AG09309 (cell line): ENCODE measurements around the gene ACAA2.

ENCODE experiments used
- DNase-seq: peaks from one replicate; pipeline ENCODE4 v3.0.0-alpha.2; 2010; ENCODE audit warnings: low read depth
- H3K4me3 ChIP-seq: 2 replicates; pipeline ENCODE4 v1.5.1; 2011; ENCODE audit warnings: mild to moderate bottlenecking, low read depth, low read length, moderate library complexity; ENCODE audit not compliant: control insufficient read depth
- TF ChIP-seq, protein P1 (sequence below): IDR thresholded peaks from 2 replicates; pipeline ENCODE4 v1.5.1; 2011; ENCODE audit warnings: mild to moderate bottlenecking, low read depth, low read length, inconsistent platforms; ENCODE audit not compliant: insufficient read depth, control insufficient read depth; ENCODE audit errors: missing control alignments

Gene ACAA2

GRCh38 chr18:49767111-49768050, 46.0 kb downstream of the ACAA2 start:
- TF ChIP-seq, protein P1, sequence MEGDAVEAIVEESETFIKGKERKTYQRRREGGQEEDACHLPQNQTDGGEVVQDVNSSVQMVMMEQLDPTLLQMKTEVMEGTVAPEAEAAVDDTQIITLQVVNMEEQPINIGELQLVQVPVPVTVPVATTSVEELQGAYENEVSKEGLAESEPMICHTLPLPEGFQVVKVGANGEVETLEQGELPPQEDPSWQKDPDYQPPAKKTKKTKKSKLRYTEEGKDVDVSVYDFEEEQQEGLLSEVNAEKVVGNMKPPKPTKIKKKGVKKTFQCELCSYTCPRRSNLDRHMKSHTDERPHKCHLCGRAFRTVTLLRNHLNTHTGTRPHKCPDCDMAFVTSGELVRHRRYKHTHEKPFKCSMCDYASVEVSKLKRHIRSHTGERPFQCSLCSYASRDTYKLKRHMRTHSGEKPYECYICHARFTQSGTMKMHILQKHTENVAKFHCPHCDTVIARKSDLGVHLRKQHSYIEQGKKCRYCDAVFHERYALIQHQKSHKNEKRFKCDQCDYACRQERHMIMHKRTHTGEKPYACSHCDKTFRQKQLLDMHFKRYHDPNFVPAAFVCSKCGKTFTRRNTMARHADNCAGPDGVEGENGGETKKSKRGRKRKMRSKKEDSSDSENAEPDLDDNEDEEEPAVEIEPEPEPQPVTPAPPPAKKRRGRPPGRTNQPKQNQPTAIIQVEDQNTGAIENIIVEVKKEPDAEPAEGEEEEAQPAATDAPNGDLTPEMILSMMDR: no peak
- H3K4me3 ChIP-seq: no peak overlapping the region
- no peak for DNase-seq

GRCh38 chr18:49766646-49767045, 46.7 kb downstream of the ACAA2 start:
- no peak for DNase-seq
- TF ChIP-seq, protein P1: no peak
- H3K4me3 ChIP-seq: no peak overlapping the region

DNA sequence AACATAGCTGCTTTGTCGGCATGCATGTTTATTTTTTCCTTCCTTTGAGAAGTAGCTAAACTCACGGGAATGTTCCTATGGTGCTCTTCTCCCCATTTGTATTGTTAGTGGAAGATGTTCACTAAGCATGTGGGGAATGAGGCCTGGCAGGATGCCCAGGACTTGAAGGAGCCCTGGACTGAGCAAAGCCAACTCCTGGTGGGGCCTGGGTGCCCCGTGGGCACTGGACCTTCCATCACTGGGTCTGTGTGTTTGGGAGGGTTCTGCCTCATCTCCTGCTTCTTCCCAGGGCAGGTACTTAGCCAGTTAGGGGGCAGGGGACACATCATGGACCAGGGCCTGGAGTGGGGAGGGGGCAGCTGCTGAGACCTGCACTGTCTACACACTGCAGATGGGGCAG, 49.3 kb downstream of the ACAA2 start:
- DNase-seq: no peak
- H3K4me3 ChIP-seq: no peak overlapping the region
- TF ChIP-seq, protein P1: no peak

DNA sequence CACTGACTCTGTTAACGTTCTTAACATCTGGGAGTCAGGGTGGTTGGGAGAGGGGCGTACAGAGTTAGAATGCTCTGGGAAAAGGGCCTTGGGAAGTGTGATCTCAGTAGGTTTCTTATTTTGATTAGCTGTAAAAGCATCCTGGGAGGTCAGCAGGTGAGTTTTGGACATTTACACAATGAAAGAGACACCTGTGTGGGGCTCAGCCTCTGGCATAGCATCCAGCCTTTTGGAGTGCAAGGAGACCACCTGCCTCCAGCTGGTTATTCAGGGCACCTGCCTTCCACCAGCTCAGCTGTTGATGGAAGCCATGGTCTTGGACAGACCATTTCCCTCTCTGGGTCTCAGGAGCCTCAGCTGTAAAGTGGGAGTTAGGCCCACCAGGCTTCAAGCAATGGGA, 49.7 kb downstream of the ACAA2 start:
- H3K4me3 ChIP-seq: no peak overlapping the region
- DNase-seq: no peak
- TF ChIP-seq, protein P1: no peak

DNA sequence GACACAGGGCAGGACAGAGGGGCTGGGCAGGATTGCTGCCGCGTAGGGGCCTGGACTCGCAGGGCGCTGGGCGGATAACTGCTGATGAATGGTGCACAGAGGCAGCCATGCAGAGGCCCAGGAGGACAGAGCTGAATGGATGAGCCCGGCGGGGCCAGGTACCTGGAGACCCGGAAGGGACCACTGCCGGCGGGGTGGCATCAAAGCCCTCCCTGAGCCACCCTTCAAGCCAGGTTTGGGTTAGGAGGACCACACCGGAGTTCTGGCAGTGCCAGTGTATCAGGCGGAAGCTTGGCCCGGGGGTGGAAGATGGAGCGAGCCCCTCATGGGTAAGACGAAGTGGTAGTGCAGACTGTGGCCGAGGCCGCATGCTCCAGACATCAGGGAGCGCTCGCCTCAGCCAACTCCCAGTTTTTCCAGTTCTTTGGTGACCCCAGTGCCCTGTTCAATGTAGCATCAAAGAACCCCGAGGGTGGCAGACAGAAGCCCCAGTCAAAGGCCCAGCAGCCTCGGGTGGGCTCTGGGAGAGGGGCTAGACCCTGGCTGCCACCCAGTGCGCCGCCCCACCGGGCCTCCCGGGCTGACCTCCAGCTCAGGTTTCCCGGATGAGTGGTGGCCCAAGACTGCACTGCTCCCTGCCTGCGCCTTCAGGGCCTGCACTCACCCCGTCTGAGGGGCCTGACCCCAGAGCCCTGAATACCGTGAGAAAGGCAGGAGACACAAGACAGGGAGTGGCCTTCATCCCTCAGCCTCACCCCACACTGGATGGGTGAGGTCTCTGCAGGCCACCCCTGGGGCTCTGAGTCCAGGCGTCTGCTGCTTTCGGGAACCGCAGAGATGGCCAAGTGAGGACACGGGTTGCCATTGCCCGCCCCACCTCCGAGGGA, 50.9 kb downstream of the ACAA2 start:
- no peak for DNase-seq
- H3K4me3 ChIP-seq: no peak overlapping the region
- TF ChIP-seq, protein P1: no peak

DNA sequence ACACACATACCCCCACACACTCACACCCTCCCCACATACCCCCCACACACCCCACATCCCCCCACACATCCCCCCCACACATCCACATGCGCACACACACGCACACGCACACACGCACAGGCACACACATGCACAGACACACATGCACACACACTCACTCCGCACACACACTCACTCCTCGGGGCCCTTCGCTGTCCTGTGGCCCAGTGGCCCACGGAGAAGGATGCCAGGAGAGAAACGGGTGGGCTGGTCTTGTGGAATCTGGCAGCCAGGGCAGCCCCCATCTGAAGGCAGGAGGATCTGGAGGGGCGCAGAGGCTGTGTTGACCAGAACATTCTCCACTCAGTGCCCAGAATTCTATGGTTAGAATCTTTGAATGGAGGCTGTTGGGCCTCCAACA, 51.6 kb downstream of the ACAA2 start:
- no peak for DNase-seq
- no peak overlapping the region for H3K4me3 ChIP-seq
- TF ChIP-seq, protein P1: no peak
